ENCODE data around the gene UBE2Z.

DNA sequence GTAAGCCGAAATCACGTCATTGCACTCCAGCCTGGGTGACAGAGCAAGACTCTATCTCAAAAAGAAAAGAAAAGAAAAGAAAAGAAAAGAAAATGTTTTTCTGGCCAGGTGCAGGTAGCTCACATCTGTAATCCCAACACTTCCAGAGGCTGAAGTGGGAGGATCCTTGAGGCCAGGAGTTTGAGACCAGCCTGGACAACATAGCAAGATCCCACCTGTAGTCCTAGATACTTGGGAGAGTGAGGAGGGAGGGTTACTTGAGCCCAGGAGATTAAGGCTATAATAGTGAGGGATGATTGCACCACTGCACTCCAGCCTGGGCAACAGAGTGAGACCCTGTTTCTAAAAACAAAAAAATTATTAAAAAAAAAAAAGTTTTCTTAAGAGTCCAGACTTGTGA is 18.1 kb upstream of the UBE2Z start:
- TF ChIP-seq, protein P1, sequence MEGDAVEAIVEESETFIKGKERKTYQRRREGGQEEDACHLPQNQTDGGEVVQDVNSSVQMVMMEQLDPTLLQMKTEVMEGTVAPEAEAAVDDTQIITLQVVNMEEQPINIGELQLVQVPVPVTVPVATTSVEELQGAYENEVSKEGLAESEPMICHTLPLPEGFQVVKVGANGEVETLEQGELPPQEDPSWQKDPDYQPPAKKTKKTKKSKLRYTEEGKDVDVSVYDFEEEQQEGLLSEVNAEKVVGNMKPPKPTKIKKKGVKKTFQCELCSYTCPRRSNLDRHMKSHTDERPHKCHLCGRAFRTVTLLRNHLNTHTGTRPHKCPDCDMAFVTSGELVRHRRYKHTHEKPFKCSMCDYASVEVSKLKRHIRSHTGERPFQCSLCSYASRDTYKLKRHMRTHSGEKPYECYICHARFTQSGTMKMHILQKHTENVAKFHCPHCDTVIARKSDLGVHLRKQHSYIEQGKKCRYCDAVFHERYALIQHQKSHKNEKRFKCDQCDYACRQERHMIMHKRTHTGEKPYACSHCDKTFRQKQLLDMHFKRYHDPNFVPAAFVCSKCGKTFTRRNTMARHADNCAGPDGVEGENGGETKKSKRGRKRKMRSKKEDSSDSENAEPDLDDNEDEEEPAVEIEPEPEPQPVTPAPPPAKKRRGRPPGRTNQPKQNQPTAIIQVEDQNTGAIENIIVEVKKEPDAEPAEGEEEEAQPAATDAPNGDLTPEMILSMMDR (IDR thresholded peaks at IDR 0.05) = no peak
- no peak for TF ChIP-seq POLR2A (IDR thresholded peaks at IDR 0.05)

All from adrenal gland (tissue), 5 donors.